HG02981 (cell line): ENCODE results near the gene SH3RF3.
A peak's percentile ranks its signal among the peaks of the same experiment; 100 is the strongest.
"Not testable (repeated sequence)": the region's sequence is repeated elsewhere in the genome, so short reads cannot be mapped to it uniquely, and the experiment has no call there.

Experiments
- ATAC-seq: cut with Tn5 transposase; IDR thresholded peaks from one replicate; pipeline ENCODE4 v1.9.1; 2021; ENCODE audit warnings: mild to moderate bottlenecking, moderate library complexity; ENCODE audit not compliant: unreplicated experiment

Gene SH3RF3

GRCh38 chr2:109117780-109118179 is 11.2 kb upstream of the SH3RF3 start:
- no peak for ATAC-seq

- ATAC-seq, result no peak
Measured at GRCh38 chr2:109118321-109118720, 10.7 kb upstream of the SH3RF3 start.

- no peak for ATAC-seq
Measured at GRCh38 chr2:109120166-109120565, 8.8 kb upstream of the SH3RF3 start.

GRCh38 chr2:109120686-109121085 is 8.3 kb upstream of the SH3RF3 start:
- not testable (repeated sequence) for ATAC-seq

GRCh38 chr2:109123586-109124201 is 5.3 kb upstream of the SH3RF3 start:
- ATAC-seq, result no peak

- ATAC-seq, result no peak
Measured at GRCh38 chr2:109124982-109125592, 3.9 kb upstream of the SH3RF3 start.

GRCh38 chr2:109125593-109126500 is 3.2 kb upstream of the SH3RF3 start:
- no peak for ATAC-seq

- ATAC-seq, result no peak
Measured at GRCh38 chr2:109126501-109126860, 2.5 kb upstream of the SH3RF3 start.

- ATAC-seq, result no peak
Measured at GRCh38 chr2:109127556-109127955, 1.4 kb upstream of the SH3RF3 start.

- ATAC-seq, result peak; percentile 44
Measured at GRCh38 chr2:109128048-109128615, 873 bp upstream of the SH3RF3 start.

- peak; percentile 39 for ATAC-seq
Measured at GRCh38 chr2:109129356-109129920, 433 bp downstream of the SH3RF3 start.

GRCh38 chr2:109129921-109130722 is 1.1 kb downstream of the SH3RF3 start:
- no peak for ATAC-seq

- no peak for ATAC-seq
Measured at GRCh38 chr2:109130723-109130995, 1.7 kb downstream of the SH3RF3 start.

- no peak for ATAC-seq
Measured at GRCh38 chr2:109131777-109132176, 2.8 kb downstream of the SH3RF3 start.

GRCh38 chr2:109132626-109133025 is 3.6 kb downstream of the SH3RF3 start:
- no peak for ATAC-seq

GRCh38 chr2:109133746-109134145 is 4.7 kb downstream of the SH3RF3 start:
- ATAC-seq, result no peak

- peak; percentile 70 for ATAC-seq
Measured at GRCh38 chr2:109134741-109135358, 5.8 kb downstream of the SH3RF3 start.

GRCh38 chr2:109135359-109136197 is 6.6 kb downstream of the SH3RF3 start:
- ATAC-seq, result no peak

- no peak for ATAC-seq
Measured at GRCh38 chr2:109136542-109136941, 7.5 kb downstream of the SH3RF3 start.
